ENCODE results near the gene NKX1-1.
A peak's percentile ranks its signal among the peaks of the same experiment; 100 is the strongest.

The NKX1-1 gene

GRCh38 chr4:1406394-1406980 is at the start of gene NKX1-1:
NKX1-1 (minus strand) TSS chr4:1406442; CDS start chr4:1406442, 0 bp downstream.
- TF ChIP-seq CTCF (IDR thresholded peaks at IDR 0.05; ENCODE audit: extremely low read depth, insufficient read depth, missing control alignments), result no peak
- peak; percentile 23 for DNase-seq (ENCODE audit: low spot score)

GRCh38 chr4:1453731-1454130 is 47.5 kb upstream of the NKX1-1 start:
- DNase-seq (ENCODE audit: low spot score), result no peak
- no peak for TF ChIP-seq CTCF (IDR thresholded peaks at IDR 0.05; ENCODE audit: extremely low read depth, insufficient read depth, missing control alignments)
- in situ Hi-C loops (cut with MboI; ENCODE audit: low pct_unique_long_range_greater_than_20kb, low sequenced_read_pairs, unreplicated experiment), result no loop called here

More at GRCh38 chr4:1406394-1406980, at the start of gene NKX1-1:
- in situ Hi-C loops (cut with MboI; ENCODE audit: low pct_unique_long_range_greater_than_20kb, low sequenced_read_pairs, unreplicated experiment), result no loop called here

GRCh38 chr4:1452431-1453051 is 46.3 kb upstream of the NKX1-1 start:
- no peak for TF ChIP-seq CTCF (IDR thresholded peaks at IDR 0.05; ENCODE audit: extremely low read depth, insufficient read depth, missing control alignments)
- no peak for DNase-seq (ENCODE audit: low spot score)
- in situ Hi-C loops (cut with MboI; ENCODE audit: low pct_unique_long_range_greater_than_20kb, low sequenced_read_pairs, unreplicated experiment), result no loop called here

- TF ChIP-seq CTCF (IDR thresholded peaks at IDR 0.05; ENCODE audit: extremely low read depth, insufficient read depth, missing control alignments), result no peak
- in situ Hi-C loops (cut with MboI; ENCODE audit: low pct_unique_long_range_greater_than_20kb, low sequenced_read_pairs, unreplicated experiment), result no loop called here
- no peak for DNase-seq (ENCODE audit: low spot score)
Observed at GRCh38 chr4:1451752-1452122, 45.5 kb upstream of the NKX1-1 start.

GRCh38 chr4:1451106-1451751 is 45.0 kb upstream of the NKX1-1 start:
- in situ Hi-C loops (cut with MboI; ENCODE audit: low pct_unique_long_range_greater_than_20kb, low sequenced_read_pairs, unreplicated experiment), result no loop called here
- no peak for TF ChIP-seq CTCF (IDR thresholded peaks at IDR 0.05; ENCODE audit: extremely low read depth, insufficient read depth, missing control alignments)
- DNase-seq (ENCODE audit: low spot score), result no peak

- no peak for TF ChIP-seq CTCF (IDR thresholded peaks at IDR 0.05; ENCODE audit: extremely low read depth, insufficient read depth, missing control alignments)
- no peak for DNase-seq (ENCODE audit: low spot score)
- in situ Hi-C loops (cut with MboI; ENCODE audit: low pct_unique_long_range_greater_than_20kb, low sequenced_read_pairs, unreplicated experiment), result no loop called here
Observed at GRCh38 chr4:1449833-1450741, 43.8 kb upstream of the NKX1-1 start.

All from GM13977 (cell line).